ENCODE data around the gene LGALS12.

Gene LGALS12, protein sequence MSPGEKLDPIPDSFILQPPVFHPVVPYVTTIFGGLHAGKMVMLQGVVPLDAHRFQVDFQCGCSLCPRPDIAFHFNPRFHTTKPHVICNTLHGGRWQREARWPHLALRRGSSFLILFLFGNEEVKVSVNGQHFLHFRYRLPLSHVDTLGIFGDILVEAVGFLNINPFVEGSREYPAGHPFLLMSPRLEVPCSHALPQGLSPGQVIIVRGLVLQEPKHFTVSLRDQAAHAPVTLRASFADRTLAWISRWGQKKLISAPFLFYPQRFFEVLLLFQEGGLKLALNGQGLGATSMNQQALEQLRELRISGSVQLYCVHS

DNA sequence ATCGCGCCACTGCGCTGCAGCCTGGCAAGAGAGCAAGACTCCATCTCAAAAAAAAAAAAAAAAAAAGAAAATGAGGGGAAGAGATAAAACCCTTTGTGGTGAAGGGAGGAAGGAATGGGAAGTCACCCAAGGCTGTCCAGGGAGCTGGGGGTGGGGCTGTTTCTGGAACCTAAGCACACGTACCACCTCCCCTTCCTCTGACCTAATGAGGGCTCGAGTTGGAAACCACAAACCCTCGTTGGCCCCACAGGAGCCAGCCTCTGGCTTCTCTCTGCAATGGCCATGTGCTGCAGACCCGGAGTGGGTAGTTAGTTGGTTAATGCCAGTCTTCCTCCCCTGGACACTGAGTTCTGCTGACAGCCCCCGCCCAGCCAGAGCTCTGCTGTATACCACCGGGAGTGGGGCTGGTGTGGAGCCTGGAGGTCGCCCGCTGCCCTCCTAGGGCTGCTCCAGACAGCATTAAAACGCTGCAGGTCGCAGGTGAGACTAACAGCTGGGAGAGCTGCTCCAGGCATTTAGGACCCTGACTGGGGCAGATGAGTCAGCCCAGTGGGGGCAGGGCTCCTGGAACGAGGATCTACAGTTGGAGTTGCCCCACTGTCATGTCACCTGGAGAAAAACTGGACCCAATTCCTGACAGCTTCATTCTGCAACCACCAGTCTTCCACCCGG is at the start of gene LGALS12:
LGALS12 (plus strand) TSS at position 228 of the 672 bp plus-strand sequence; CDS start at position 603, 375 bp downstream.
- DNase-seq (ENCODE audit: low spot score) = no peak

DNA sequence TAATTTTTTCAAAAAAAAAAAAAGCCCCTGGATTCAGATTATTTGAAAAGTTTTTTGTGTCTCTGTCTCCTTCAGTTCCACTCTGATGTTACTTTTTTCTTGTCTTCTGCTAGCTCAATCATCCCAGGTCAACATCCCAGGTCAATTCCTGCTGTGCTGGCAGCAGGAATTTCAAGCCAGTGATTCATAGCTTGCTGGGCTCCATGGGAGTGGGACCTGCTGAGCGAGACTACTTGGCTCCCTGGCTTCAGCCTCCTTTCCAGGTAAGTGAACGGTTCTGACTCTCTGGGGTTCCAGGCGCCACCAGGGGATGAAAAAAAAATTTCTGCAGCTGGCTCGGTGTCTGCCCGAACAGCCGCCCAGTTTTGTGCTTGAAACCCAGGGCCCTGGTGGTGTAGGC is 46.3 kb upstream of the LGALS12 start:
- DNase-seq (ENCODE audit: low spot score) = no peak

DNA sequence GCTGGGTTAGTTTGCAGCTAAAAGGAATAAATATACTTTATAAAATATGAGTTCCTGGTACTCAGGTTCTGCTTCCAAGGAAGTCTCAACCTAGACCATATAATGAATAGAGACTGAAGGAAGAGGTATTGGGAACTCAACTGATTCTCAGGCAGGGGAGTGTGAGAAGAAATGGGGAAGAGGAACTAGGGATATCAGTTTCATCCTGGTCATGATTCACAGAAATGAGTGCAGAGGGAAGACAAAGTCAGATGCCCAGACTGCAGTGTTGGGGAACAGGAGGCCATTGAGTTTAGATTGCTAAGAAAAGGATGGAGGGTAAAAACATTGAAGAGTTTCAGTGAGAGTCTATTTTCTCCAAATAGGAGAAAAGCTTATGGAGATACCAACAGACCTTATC is 43.7 kb upstream of the LGALS12 start:
- DNase-seq (ENCODE audit: low spot score) = no peak

DNA sequence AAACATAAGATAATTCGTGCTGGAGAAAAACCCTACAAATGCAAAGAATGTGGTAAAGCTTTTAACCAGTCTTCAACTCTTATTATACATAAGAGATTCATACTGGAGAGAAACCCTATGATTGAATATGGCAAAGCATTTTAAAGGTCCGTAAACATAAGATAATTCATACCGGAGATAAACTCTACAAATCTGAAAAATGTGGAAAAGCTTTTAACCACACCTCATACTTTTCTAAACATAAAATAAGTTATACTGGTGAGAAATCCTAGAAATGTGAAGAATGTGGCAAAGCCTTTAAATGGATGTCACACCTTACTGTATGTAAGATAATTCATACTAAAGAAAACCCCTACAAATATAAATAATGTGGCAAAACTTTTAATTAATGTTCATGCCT is 35.6 kb upstream of the LGALS12 start:
- DNase-seq (ENCODE audit: low spot score) = no peak

DNA sequence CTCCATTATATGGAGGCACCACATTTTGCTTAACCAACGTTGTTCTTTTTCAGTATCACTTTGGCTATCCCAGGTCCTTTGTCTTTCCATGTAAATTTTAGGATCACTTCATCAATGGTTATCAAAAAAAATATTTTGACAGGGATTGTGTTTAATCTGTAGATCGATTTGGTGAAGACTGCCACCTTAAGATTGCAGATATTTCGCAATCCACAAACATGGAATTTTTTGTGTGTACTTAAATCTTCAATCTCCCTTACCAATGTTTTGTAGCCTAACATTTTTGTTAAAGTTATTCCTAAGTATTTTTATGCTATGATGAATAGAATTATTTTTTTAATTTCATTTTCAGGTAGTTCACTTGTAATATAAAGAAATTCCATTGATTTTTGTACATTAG is 33.5 kb upstream of the LGALS12 start:
- DNase-seq (ENCODE audit: low spot score) = no peak

DNA sequence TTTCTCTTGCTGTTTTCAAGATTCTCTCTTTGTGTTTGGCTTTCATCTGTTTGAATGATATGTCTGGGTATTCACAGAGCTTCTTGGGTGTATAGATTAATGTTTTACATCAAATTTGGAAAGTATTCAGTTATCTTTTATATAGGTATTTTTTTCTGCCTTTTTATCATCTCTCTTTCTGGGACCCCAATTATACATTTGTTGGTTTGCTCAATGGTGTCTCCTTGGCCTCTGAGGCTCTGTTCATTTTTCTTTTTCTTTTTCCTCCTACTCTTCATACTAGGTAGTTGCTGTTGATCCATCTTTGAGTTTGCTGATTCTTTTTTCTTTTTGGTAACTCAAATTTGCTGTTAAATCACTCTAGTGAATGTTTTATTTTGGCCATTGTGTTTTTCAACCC is 29.3 kb upstream of the LGALS12 start:
- DNase-seq (ENCODE audit: low spot score) = no peak

DNA sequence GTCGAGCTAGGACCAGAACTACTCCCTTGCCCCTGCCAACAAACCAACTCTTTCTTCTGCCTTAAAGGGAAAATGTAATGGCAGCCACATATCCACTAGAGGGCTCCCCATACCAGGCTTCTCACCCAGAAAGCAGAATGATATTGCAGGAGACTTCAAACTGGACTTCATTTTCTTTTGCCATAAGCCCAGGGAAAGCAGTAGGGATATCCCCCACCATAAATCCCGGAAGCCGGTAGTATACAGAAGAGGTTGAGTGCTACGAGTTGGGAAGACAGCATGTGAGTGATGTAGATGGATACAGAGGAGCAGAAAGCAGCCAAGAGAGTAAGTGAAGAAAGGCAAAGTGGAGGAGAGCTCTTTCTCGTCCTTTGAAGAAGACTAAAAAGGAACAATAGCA is 27.0 kb upstream of the LGALS12 start:
- DNase-seq (ENCODE audit: low spot score) = peak; percentile 88

DNA sequence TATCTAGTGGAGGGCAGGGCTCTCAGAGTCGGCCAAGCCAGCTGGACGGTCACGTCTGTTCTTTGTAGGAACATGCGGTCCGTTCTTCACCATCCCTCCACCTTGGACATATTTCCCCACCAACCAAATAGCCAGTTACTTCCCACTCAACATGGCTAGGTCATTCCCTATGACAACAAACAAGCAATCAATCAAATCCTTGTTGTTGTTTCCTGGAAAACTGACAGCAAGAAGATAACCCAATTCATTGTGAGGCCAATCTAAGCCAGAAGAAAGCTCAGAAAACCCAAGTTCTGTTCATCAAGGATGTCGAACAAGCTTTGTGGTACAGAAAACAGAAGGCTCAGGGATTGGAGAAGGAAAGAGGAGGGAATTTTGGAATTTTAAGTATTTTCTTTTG is 25.8 kb upstream of the LGALS12 start:
- no peak for DNase-seq (ENCODE audit: low spot score)

DNA sequence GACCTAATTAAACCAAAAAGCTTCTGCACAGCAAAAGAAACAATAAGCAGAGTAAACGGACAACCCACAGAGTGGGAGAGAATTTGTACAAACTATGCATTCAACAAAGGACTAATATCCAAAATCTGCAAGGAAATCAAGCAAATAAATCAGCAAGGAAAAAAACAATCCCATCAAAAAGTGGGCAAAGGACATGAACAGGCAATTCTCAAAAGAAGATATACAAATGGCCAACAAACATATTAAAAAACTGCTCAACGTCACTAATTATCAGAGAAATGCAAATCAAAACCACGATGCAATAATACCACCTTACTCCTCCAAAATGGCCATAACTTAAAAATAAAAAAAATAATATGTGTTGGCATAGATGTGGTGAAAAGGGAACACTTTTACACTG is 20.1 kb upstream of the LGALS12 start:
- DNase-seq (ENCODE audit: low spot score) = no peak

DNA sequence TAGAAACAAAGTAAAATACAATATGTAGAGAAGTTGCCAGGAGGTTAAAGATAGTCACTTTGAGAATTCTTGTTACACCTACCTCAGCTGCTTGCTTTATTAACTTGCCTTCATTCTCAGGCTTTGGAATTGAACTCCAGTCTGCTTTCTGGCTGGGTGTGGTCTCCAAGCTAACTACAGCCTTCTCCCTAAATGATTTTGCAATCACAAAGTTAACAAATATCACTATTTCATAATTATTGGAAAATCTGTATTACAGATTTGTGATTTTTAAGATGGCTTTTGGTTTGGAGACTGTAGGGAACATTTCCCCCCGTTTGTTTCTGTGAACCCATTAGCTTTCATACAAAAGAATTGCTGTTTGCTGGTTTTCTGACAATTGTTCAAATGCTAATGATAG is 17.1 kb upstream of the LGALS12 start:
- no peak for DNase-seq (ENCODE audit: low spot score)

DNA sequence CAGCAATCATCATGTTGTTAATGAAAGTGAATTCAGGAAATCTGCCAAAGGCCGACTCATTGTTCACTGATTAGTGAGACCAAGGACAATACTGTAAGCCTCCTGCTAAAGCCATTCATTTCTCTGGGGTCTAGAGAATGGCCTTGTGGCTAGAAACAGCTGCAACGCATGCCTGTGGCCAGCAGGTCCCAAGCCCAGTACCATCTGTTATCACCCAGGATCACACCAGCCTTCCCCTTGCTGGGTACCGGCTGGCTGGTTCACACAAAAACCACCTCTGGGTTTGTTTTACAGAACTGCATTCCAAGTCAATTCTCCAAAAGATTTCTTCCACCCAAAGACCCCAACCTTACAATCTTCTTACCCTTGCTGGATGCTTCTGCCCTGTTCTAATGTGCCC is 16.0 kb upstream of the LGALS12 start:
- DNase-seq (ENCODE audit: low spot score) = no peak

DNA sequence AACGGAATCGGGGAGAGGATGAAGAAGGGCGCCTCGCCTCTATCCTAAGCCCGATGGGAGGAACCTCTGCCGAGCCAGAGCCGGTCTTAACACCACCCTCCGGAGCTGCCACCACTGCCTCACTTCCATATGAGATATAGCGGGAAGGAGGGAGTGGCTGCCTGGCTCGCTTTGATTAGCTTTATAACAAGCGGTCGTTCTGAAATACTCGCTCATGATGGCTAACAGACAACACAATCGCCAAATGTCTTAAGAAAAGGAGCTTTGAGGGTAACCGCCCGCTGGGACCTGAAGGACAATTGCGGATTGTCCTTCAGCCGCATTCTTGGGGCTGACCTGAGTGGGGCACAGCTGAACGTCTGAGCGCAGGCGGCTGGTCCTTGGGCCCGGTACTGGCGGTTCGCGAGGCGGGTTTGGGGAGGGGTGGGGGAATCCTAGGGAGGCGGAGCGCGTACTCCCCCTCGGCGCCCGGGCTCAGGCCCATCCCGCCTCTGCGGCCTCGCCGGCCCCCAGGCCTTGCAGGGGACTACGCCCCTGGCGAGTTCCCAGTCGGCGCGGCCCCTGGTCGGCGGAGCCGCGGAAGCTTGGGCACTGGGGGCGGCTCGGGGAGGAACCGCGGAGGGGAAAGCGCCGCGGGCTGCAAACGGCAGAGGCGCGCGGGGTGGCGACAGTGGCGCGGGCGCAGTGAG is 15.2 kb upstream of the LGALS12 start, which contains the start of gene PLAAT5:
PLAAT5 (minus strand) TSS at position 617 of the 689 bp plus-strand sequence; CDS start at position 484, 133 bp downstream.
- DNase-seq (ENCODE audit: low spot score) = no peak

DNA sequence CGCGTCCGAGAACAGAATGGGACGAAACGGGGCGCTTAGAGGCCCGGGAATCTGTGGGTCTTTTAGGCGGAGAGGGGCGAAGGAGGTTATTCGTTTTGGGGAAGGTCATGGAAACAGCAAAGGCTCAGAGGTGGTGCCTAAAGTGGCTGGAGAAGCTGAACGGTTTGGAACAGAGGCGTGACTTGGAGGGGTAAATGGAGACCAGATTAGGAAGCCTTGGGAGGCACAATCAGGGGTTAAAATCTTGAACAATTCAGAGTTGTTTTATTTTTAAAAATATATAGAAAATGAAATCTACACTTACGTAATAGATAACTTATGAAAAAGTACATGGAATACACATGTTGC is 14.7 kb upstream of the LGALS12 start:
- DNase-seq (ENCODE audit: low spot score) = no peak

DNA sequence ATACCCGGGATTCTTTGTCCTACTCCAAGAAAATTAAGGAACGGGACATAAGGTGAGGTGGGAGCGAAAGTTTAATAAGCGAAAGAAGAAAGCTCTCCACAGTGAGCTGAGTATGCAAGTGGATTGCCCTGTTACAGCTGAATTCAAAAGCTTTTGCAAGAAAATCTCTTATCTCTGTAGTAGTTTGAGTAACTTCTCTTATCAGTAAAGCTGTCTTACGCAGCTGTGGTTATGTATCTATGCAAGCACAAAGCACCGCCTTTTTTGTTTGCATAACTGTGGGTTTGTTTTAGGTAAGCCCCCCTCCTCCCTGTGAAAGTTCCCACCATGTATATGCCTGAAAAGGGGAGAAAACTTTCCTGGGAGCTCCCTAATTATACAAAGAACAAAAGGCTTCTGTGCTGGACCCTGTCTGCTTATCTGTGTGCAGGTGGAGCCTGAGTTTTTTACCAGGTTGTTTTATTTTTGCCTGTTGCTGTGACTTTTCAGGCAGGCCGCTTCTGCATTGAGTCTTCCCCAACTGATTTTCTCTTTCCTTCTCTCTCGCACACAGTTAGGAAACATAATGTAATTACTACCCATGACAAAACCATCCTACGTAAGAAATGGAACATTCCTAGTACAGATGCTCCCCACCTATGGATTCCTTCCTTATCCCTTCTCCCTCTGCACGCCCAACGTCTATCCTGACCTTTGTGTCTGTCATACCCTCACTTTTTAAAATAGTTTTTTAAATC is 14.1 kb upstream of the LGALS12 start:
- DNase-seq (ENCODE audit: low spot score) = no peak

DNA sequence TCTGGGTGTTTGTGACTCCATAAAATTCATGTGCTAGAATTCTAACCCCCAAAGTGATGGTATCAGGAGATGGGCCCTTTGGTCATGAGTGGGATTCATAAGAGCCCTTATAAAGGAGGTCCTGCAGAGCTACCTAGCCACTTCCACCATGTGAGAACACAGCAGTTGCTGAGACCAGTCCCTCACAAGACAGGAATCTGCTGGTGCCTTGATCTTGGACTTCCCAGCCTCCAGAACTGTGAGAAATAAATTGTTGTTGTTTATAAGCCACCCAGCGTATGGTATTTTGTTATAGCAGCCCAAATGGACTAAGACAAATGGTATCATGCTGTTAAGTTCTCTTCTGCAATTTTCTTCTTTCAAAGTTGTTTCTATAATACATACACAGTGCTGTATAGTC is 13.4 kb upstream of the LGALS12 start:
- DNase-seq (ENCODE audit: low spot score) = no peak

DNA sequence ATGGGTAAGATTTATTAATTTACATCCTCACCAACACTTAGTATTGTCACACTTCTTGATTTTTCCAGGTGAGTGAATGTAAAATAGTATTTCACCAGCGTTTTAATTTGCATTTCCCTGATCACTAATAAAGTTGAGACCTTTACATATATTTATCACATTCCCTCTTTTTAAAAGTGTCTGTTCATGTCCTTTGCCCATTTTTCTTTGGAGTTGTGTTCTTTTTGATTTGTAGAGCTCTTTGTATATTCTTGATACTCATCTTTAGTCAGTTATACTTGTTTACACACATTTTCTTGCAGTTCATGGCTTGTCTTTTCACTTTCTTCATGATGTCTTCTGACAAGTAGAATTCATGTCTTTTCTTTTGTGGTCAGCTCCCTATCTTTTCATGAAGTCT is 12.8 kb upstream of the LGALS12 start:
- DNase-seq (ENCODE audit: low spot score) = no peak

DNA sequence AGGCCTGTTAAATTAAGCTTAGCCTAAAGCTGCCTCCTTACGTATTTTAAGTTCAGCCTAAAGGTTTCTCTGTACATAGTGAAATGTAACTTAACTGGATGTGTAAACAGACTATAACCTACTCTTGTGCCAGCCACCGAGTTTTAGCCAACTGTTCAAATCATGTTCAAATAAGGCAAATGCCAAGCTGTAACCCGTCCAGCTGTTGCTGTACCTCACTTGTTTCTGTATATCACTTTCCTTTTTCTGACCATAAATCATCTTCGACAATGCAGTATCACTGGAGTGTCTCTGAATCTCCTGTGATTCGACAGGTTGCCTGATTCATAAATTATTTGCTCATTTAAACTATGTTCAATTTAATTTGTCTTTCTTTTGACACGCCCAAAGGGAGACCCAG is 10.9 kb upstream of the LGALS12 start:
- no peak for DNase-seq (ENCODE audit: low spot score)

DNA sequence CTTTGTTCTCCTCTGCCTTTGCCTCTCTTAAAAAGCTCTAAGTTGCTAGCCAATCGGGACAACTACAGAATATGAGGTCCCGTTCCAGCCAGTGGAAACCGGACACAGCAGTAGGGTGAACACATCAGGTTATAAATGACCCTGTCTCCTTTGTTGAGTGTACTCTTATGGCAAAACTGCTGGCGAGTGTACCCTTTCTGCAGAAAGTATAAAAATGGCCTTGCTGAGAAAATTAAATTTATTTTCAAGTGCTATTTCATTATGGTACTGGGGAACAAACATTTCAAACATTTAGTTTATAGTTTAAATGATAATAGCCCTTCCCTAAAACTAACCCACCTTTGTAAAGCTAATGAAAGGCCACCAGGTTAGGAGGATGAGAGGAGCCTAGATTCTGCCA is 6.0 kb upstream of the LGALS12 start:
- DNase-seq (ENCODE audit: low spot score) = no peak

DNA sequence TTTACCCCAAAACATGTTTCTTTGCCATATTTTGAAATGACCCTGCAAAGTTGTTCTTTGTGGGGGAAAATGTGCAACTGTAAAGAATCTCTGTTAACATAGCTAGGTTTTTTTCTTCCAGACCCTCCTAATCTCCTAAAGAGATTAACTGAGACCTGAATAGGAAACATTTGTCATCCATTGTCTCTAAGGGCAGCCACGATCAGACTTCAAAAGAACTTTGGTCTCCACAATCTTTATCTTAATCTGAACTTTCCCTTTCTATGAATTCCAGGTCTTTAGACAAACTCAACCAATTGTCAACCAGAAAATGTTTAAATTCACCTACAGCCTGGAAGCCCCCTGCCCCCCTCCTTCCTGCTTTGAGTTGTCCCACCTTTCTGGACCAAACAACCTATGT is 4.6 kb upstream of the LGALS12 start:
- no peak for DNase-seq (ENCODE audit: low spot score)

DNA sequence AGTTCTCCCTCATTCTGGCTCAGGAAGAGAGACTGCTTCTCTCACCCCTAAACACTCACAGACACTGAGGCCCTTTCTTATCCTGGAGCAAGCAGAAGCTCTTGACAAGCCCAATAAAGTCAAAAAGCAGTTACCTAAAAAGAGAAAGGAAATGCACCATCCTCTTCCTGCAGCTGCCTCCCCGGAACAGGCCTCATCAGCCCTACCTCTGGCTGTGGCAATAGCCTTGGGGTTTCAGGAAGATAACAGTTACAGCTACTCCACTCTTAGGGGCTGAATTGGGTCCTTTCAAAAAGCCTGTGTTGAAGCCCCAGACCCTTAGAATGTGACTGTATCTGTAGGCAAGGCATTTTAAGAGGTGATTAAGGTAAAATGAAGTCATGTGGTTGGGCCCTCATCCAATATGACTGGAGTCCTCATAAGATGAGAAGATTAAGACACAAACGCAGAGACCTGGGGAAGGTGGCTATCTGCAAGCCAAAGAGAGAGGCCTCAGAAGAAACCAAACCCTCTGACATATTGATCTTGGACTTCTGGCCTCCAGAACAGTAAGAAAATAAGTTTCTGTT is 3.5 kb upstream of the LGALS12 start:
- no peak for DNase-seq (ENCODE audit: low spot score)

DNA sequence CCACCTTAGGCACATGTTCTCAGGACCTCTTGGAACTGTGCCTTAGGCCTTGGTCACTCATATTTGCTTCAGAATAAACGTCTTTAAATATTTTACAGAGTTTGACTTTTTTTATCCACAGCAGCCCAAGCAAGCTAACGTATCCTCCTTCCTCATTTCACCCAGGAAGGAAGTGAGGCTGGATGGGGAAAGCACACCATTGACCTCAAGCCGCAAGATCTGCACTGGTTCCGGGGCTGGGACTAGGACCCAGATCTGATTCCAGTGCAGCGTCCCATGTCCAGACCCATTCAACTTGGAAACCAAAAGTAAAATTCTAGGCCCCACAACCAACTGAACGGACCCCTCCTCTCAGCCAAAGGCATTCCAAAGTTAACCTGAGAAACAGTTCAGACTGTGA is 2.4 kb upstream of the LGALS12 start:
- DNase-seq (ENCODE audit: low spot score) = no peak

DNA sequence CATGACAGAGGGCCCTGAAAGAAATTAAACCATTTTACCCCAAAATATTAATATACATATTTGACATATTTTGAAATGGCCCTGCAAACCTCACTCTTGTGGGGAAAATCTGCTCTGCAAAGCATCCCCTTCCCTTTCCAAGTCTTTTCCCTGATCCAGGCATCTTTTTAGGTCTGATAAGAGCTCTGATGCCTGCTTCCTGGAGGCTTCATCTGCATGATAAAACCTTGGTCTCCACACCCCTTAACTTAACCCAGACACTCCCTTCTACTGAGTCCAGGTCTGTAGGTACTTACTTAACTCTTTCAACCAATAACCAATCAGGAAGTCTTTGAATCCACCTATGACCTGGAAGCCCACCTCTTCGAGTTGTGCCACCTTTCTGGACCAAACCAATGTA is 1.8 kb upstream of the LGALS12 start:
- no peak for DNase-seq (ENCODE audit: low spot score)
